Omental fat pad (tissue), 4 donors: ENCODE results near the gene RGS7BP. TPM values are rescaled to one million over a fixed set of nuclear protein-coding genes. Genes with fewer than 3 reads are reported as not detected.

Source experiments
- ATAC-seq: fragments of 150-250 bp; one replicate; pipeline ENCODE4 v1.9.1; 2016; ENCODE audit warnings: mild to moderate bottlenecking, moderate library complexity; ENCODE audit not compliant: low FRiP score
- DNase-seq: peaks from one replicate; pipeline ENCODE4 v3.0.0-alpha.2; 2019; ENCODE audit warnings: low spot score
- CTCF ChIP-seq, 3 donors: fragments of 450-650 bp; IDR thresholded peaks; one replicate each; pipeline ENCODE4 v1.5.1; 2016 to 2017; ENCODE audit warnings: antibody characterized with exemption in 3 of 3, mild to moderate bottlenecking in 3 of 3, moderate library complexity in 2 of 3
- total RNA-seq, 4 donors: library from RNA; depleted of rRNA; stranded (reverse); fragments of >200 nt; gene quantifications; one replicate each; pipeline ENCODE4 v1.1.0, GENCODE V29; 2016

Gene RGS7BP
- total RNA-seq, 4 donors from 2014 or later: 0.65 to 4.6 (median 1.1) TPM

- no peak for ATAC-seq
- no peak for TF ChIP-seq CTCF (IDR thresholded peaks at IDR 0.05)
- no peak for DNase-seq
These were observed 10.4 kb downstream of the RGS7BP start for GRCh38 chr5:64516216-64516615.

- no peak for TF ChIP-seq CTCF (IDR thresholded peaks at IDR 0.05)
- DNase-seq (no peak), ATAC-seq (no peak)
These were observed 13.0 kb downstream of the RGS7BP start for GRCh38 chr5:64518793-64519192.

GRCh38 chr5:64519263-64519662 lies 13.4 kb downstream of the RGS7BP start:
- ATAC-seq: no peak
- no peak for TF ChIP-seq CTCF (IDR thresholded peaks at IDR 0.05)
- no peak for DNase-seq

GRCh38 chr5:64526734-64527439 lies 21.1 kb downstream of the RGS7BP start:
- no peak for ATAC-seq
- DNase-seq: no peak
- TF ChIP-seq CTCF (IDR thresholded peaks at IDR 0.05): no peak

- no peak for ATAC-seq
- no peak for TF ChIP-seq CTCF (IDR thresholded peaks at IDR 0.05)
- no peak for DNase-seq
These were observed 24.3 kb downstream of the RGS7BP start for GRCh38 chr5:64530076-64530475.

GRCh38 chr5:64532212-64532611 lies 26.4 kb downstream of the RGS7BP start:
- ATAC-seq: no peak
- TF ChIP-seq CTCF (IDR thresholded peaks at IDR 0.05): no peak
- no peak for DNase-seq

- no peak for DNase-seq
- TF ChIP-seq CTCF (IDR thresholded peaks at IDR 0.05): no peak
- no peak for ATAC-seq
These were observed 26.8 kb downstream of the RGS7BP start for GRCh38 chr5:64532657-64533056.
